A549 (cell line): Measurements from ENCODE around the gene POC1B. TPM values are rescaled to one million over a fixed set of nuclear protein-coding genes. Genes with fewer than 3 reads are reported as not detected.
A peak's percentile ranks its signal among the peaks of the same experiment; 100 is the strongest.

Source experiments
- ATAC-seq, 2 experiments: fragments of 200-7000 bp in 1 of 2; fragments of >200 bp in 1 of 2; cut with Nextera tagmentation in 1 of 2; cut with Tn5 transposase in 1 of 2; 3 replicates each; pipeline versions ENCODE4 v1.8.0 to v1.9.1; 2018 to 2020; ENCODE audit warnings: mild to moderate bottlenecking in 1 of 2, moderate library complexity in 1 of 2
- CTCF ChIA-PET: fragments of 300-600 bp; sonication (Branson Sonifier 250); formaldehyde crosslinking; extraction: SDS; loops from one replicate; lab custom pipeline; 2021; ENCODE audit warnings: antibody characterized with exemption, inconsistent platforms; lab: Yijun Ruan, JAX
- POLR2A ChIA-PET: fragments of 350-600 bp; formaldehyde crosslinking; extraction: SDS; loops from one replicate; lab custom pipeline; 2021; ENCODE audit warnings: antibody characterized with exemption, inconsistent platforms; lab: Yijun Ruan, JAX
- DNase-seq, 2 experiments: peaks; one replicate each; pipeline versions ENCODE4 v3.0.0 to v3.0.0-alpha.2; 2011 to 2016; ENCODE audit warnings: low read depth in 1 of 2, low spot score in 1 of 2
- FAIRE-seq: peaks from 2 replicates; lab custom pipeline; 2011; peaks lifted over from hg19 to GRCh38; lab: Jason Lieb, UNC
- H3K27ac ChIP-seq, 2 experiments: fragments of >200 bp; sonication (Bioruptor Twin); formaldehyde crosslinking; 3 replicates each; pipeline ENCODE4 v1.5.1; 2016 to 2017
- H3K4me1 ChIP-seq: fragments of >200 bp; sonication (Bioruptor Twin); formaldehyde crosslinking; 3 replicates; pipeline ENCODE4 v1.6.1; 2016
- H3K4me2 ChIP-seq: fragments of >200 bp; sonication (Bioruptor Twin); formaldehyde crosslinking; 3 replicates; pipeline ENCODE4 v1.6.1; 2016
- H3K4me3 ChIP-seq: fragments of >200 bp; sonication (Bioruptor Twin); formaldehyde crosslinking; 3 replicates; pipeline ENCODE4 v1.5.1; 2016
- H3K9me3 ChIP-seq: fragments of >200 bp; sonication (Bioruptor Twin); formaldehyde crosslinking; 3 replicates; pipeline ENCODE4 v1.6.1; 2016
- BCL3 ChIP-seq: fragments of >200 bp; sonication (Bioruptor Twin); formaldehyde crosslinking; IDR thresholded peaks from 3 replicates; pipeline ENCODE4 v1.6.1; 2016
- BHLHE40 ChIP-seq: IDR thresholded peaks from 2 replicates; pipeline ENCODE4 v1.6.1; 2012; ENCODE audit warnings: low read depth, low read length, inconsistent platforms
- CHD4 ChIP-seq: fragments of 200-600 bp; sonication (generic); IDR thresholded peaks from 2 replicates; pipeline ENCODE4 v1.6.1; 2016; ENCODE audit warnings: antibody characterized with exemption, mild to moderate bottlenecking, borderline replicate concordance
- E2F6 ChIP-seq: IDR thresholded peaks from 2 replicates; pipeline ENCODE4 v1.6.1; 2012; ENCODE audit warnings: low read depth, borderline replicate concordance
- EHF ChIP-seq: fragments of 250-450 bp; sonication (Bioruptor Pico); IDR thresholded peaks from 2 replicates; pipeline ENCODE4 v1.5.0; 2020; ENCODE audit warnings: mild to moderate bottlenecking
- EP300 ChIP-seq, 2 experiments: fragments of >200 bp; sonication (Bioruptor Twin); formaldehyde crosslinking; IDR thresholded peaks; 2 replicates in 1 of 2; 3 replicates in 1 of 2; pipeline ENCODE4 v1.6.1; 2016 to 2017
- FOXS1 ChIP-seq: fragments of 250-450 bp; sonication (Bioruptor Pico); IDR thresholded peaks from 2 replicates; pipeline ENCODE4 v1.5.0; 2020; ENCODE audit warnings: mild to moderate bottlenecking, moderate library complexity
- GATA3 ChIP-seq: IDR thresholded peaks from 2 replicates; pipeline ENCODE4 v1.6.1; 2012; ENCODE audit warnings: borderline replicate concordance
- HDAC2 ChIP-seq: fragments of 200-600 bp; sonication (generic); IDR thresholded peaks from 2 replicates; pipeline ENCODE4 v1.6.1; 2016
- HEYL ChIP-seq: fragments of 250-450 bp; sonication (Bioruptor Pico); IDR thresholded peaks from 2 replicates; pipeline ENCODE4 v1.8.0; 2021; ENCODE audit warnings: mild to moderate bottlenecking, moderate library complexity
- HOXA7 ChIP-seq: fragments of 250-450 bp; sonication (Bioruptor Pico); IDR thresholded peaks from 2 replicates; pipeline ENCODE4 v1.5.0; 2020; ENCODE audit warnings: mild to moderate bottlenecking, moderate library complexity
- HOXB5 ChIP-seq: fragments of 250-450 bp; sonication (Bioruptor Pico); IDR thresholded peaks from 2 replicates; pipeline ENCODE4 v1.5.0; 2020; ENCODE audit warnings: mild to moderate bottlenecking, moderate library complexity
- MAFK ChIP-seq: fragments of 450-650 bp; IDR thresholded peaks from 2 replicates; pipeline ENCODE4 v1.6.1; 2014; ENCODE audit not compliant: partially characterized antibody
- MAX ChIP-seq: IDR thresholded peaks from 2 replicates; pipeline ENCODE4 v1.6.1; 2012
- MYC ChIP-seq: IDR thresholded peaks from 2 replicates; pipeline ENCODE4 v1.6.1; 2012; ENCODE audit warnings: mild to moderate bottlenecking, inconsistent platforms, low read length, improper control_type of control experiment, borderline replicate concordance
- POLR2A ChIP-seq: IDR thresholded peaks from 2 replicates; pipeline ENCODE4 v1.6.1; 2012; ENCODE audit warnings: mild to moderate bottlenecking, low read length
- POLR2AphosphoS2 ChIP-seq: conservative IDR thresholded peaks from 2 replicates; pipeline ENCODE4 v1.6.1; 2012; ENCODE audit warnings: low read length, improper control_type of control experiment, inconsistent platforms
- TFCP2L1 ChIP-seq: fragments of 250-450 bp; sonication (Bioruptor Pico); IDR thresholded peaks from 2 replicates; pipeline ENCODE4 v1.5.0; 2021; ENCODE audit warnings: mild to moderate bottlenecking
- ZNF302 ChIP-seq: fragments of 250-450 bp; sonication (Bioruptor Pico); IDR thresholded peaks from 2 replicates; pipeline ENCODE4 v1.9.0; 2021; ENCODE audit warnings: inconsistent platforms, mild to moderate bottlenecking, moderate library complexity
- ZSCAN20 ChIP-seq: fragments of 250-450 bp; sonication (Bioruptor Pico); IDR thresholded peaks from 2 replicates; pipeline ENCODE4 v1.8.0; 2022; ENCODE audit warnings: mild to moderate bottlenecking, moderate library complexity
- WGBS: methylation state at CpG from one replicate; pipeline ENCODE4 v1.1.6; 2017; ENCODE audit errors: missing lambda C conversion rate; 5-methylcytosine and 5-hydroxymethylcytosine counted together
- polyA plus RNA-seq, 4 experiments: library from polyadenylated mRNA; depleted of rRNA in 3 of 4; stranded (reverse); fragments of >200 nt; fragmentation: RNase III in 1 of 4; extraction: RNeasy Plus Mini Kit Qiagen cat#74134 plus additional on column Dnase treatment in 1 of 4; gene quantifications; 2 replicates in 3 of 4; 3 replicates in 1 of 4; pipeline ENCODE4 v1.2.3, GENCODE V29; 2011 to 2017

The POC1B gene
- polyA plus RNA-seq, 2 of the 4 experiments (the other 2 are of a cell fraction) = 10.8 to 38.6 TPM

- no peak for ATAC-seq
- H3K4me1 ChIP-seq = peaks cover 50% of the 10 kb centered on the region
- H3K9me3 ChIP-seq = no peaks in the 10 kb centered on the region
- peak overlapping the region; percentile 93 to 96 for H3K27ac ChIP-seq
- no peak for FAIRE-seq
- ChIA-PET CTCF (interaction anchor here (0.7 to 4.3 kb wide), 22 partner anchors 11 to 1408 kb away, joined by 3 to 34 read pairs (median 5); partner anchors contain the start of gene KITLG), POLR2A (no interaction called here)
- DNase-seq = no peak
- H3K4me3 ChIP-seq = peak overlapping the region; percentile 75
- peak overlapping the region; percentile 86 for H3K4me2 ChIP-seq
- TF ChIP-seq GATA3 (no peak), CHD4 (no peak)
- WGBS = 18% methylated on average over 21 of the region's 21 CpGs
Measured at GRCh38 chr12:89523843-89524540, 1.9 kb downstream of the POC1B start.

- DNase-seq = no peak
- peak overlapping the region; percentile 86 for H3K4me2 ChIP-seq
- no peaks in the 10 kb centered on the region for H3K9me3 ChIP-seq
- H3K27ac ChIP-seq = peak overlapping the region; percentile 93 to 96; a peak in 4 of 6 replicates
- POLR2A ChIA-PET = no interaction called here
- WGBS = 63% methylated on average over 8 of the region's 8 CpGs
- ATAC-seq = no peak
- TF ChIP-seq TFCP2L1 (CRISPR knock-in tag) (no peak), EP300 (IDR thresholded peaks at IDR 0.05) (no peak), MYC (no peak), MAX (no peak), HOXA7 (CRISPR knock-in tag) (no peak), HDAC2 (no peak), BCL3 (no peak), ZNF302 (CRISPR knock-in tag) (no peak), FOXS1 (no peak), POLR2A (no peak), EHF (CRISPR knock-in tag) (no peak), POLR2AphosphoS2 (no peak), HEYL (no peak), HOXB5 (CRISPR knock-in tag) (no peak), ZSCAN20 (CRISPR knock-in tag) (no peak), E2F6 (no peak)
- FAIRE-seq = no peak
- peak overlapping the region; percentile 75 for H3K4me3 ChIP-seq
- CTCF ChIA-PET = interaction anchor here (0.9 to 4.3 kb wide), 7 partner anchors 16 to 506 kb away, joined by 3 to 34 read pairs (median 4); no protein-coding TSS in a partner anchor
- H3K4me1 ChIP-seq = peaks cover 53% of the 10 kb centered on the region
Measured at GRCh38 chr12:89523393-89523792, 2.5 kb downstream of the POC1B start.

- 49% methylated on average over 7 of the region's 7 CpGs for WGBS
- ATAC-seq (no peak), DNase-seq (peak in 1 of 2 experiments; percentile 32), FAIRE-seq (no peak)
- no peak for TF ChIP-seq MAX
- peak; percentile 72 for TF ChIP-seq MAFK
- TF ChIP-seq BHLHE40 = no peak
- ChIA-PET CTCF (interaction anchor here (0.7 to 1.5 kb wide), 7 partner anchors 9 to 502 kb away, joined by 3 to 5 read pairs (median 3); no protein-coding TSS in a partner anchor), POLR2A (no interaction called here)
- Histone ChIP-seq H3K27ac (peak overlapping the region; percentile 29 to 55; a peak in 5 of 6 replicates), H3K4me3 (peak overlapping the region; percentile 75), H3K4me1 (peaks cover 56% of the 10 kb centered on the region), H3K9me3 (no peaks in the 10 kb centered on the region), H3K4me2 (peak overlapping the region; percentile 86)
Measured at GRCh38 chr12:89521364-89522223, 4.3 kb downstream of the POC1B start.
